Measurements from ENCODE around the gene S100A7. TPM values are rescaled to one million over a fixed set of nuclear protein-coding genes. Genes with fewer than 3 reads are reported as not detected.

S100A7 gene
- total and polyA plus RNA-seq, 9 donors, result 0.97 TPM; not detected in 8

DNA sequence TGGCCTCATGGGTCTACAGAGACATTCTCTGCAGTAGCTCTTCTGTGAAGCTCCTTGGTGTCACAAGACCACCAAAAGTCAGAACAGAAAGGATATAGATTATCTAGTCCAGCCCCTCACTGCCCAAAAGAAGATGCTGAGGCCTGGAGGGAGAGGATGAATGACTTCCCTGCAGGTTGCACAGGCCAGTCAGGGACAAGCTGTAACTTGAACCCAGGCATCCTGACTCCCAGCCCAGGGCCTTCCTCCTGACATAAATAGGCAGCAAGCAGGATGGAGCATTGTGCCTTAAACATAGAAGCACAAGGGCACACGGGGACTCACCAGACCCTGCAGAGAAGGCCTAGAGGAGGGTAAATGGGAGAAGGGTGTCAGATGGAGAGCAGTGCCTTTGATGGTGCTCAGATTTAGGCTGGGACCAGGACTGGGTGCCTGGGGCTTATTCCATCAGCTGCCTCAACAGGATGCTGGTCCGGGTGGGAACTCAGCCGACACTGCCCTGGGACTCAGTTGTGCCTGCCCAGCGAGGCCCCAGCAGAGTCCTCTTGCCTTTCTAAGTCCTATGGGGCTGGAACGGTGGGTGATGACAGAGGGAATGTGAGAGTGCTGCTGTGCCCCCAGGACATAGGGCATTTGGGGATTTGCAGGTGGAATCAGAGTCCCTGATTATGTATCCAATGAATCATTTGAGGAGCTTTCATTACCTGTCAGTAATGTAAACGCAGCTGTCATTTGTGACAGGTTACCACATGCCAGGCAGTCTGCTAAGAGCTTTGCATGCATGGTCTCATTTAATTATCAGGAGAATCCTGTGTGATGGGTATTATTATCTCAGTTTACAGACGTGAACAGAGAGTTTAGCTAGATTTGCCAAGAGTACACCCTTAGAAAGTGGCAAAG, 30.9 kb downstream of the S100A7 start:
- H3K4me3 ChIP-seq, result no peak overlapping the region
- no peak for DNase-seq
- no peaks in the 10 kb centered on the region for H3K36me3 ChIP-seq
- H3K4me1 ChIP-seq (ENCODE audit: insufficient read depth), result no peaks in the 10 kb centered on the region
- H3K9me3 ChIP-seq, result no peaks in the 10 kb centered on the region
- TF ChIP-seq, protein P1, sequence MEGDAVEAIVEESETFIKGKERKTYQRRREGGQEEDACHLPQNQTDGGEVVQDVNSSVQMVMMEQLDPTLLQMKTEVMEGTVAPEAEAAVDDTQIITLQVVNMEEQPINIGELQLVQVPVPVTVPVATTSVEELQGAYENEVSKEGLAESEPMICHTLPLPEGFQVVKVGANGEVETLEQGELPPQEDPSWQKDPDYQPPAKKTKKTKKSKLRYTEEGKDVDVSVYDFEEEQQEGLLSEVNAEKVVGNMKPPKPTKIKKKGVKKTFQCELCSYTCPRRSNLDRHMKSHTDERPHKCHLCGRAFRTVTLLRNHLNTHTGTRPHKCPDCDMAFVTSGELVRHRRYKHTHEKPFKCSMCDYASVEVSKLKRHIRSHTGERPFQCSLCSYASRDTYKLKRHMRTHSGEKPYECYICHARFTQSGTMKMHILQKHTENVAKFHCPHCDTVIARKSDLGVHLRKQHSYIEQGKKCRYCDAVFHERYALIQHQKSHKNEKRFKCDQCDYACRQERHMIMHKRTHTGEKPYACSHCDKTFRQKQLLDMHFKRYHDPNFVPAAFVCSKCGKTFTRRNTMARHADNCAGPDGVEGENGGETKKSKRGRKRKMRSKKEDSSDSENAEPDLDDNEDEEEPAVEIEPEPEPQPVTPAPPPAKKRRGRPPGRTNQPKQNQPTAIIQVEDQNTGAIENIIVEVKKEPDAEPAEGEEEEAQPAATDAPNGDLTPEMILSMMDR (IDR thresholded peaks at IDR 0.05), result no peak
- TF ChIP-seq POLR2A (IDR thresholded peaks at IDR 0.05), result no peak
- no peak for TF ChIP-seq EP300 (IDR thresholded peaks at IDR 0.05)
- WGBS, 3 donors, result 74 to 81% (median 77%) methylated on average over 7 of the region's 7 CpGs
- H3K27me3 ChIP-seq, result no peaks in the 10 kb centered on the region
- intact Hi-C loops (cut with DNase I), result no loop called here
- no peak overlapping the region for H3K27ac ChIP-seq

DNA sequence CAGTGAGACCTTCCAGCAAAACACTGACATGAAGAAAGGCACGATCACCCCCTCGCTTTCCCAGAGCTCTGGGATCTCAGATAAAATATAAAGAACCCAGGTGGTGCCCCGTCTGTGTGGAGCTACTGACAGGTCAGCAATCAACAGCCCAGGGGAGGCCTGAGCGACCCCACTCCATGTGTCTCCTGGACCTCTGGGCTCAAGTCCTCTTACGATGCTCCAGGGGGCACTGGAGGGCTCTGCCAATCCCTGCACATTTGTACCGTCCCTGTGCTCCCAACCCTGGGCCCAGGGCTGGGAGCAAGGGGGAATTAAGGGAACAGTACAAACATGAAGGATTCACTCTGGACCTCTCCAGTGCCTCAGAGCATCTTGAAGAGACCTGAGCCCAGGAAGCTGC, 31.7 kb downstream of the S100A7 start:
- Histone ChIP-seq H3K9me3 (no peaks in the 10 kb centered on the region), H3K36me3 (no peaks in the 10 kb centered on the region), H3K27ac (no peak overlapping the region), H3K4me1 (ENCODE audit: insufficient read depth) (no peaks in the 10 kb centered on the region), H3K4me3 (no peak overlapping the region), H3K27me3 (no peaks in the 10 kb centered on the region)
- WGBS, 3 donors, result 43 to 45% (median 44%) methylated on average over 6 of the region's 6 CpGs
- intact Hi-C loops (cut with DNase I), result no loop called here
- DNase-seq, result no peak
- TF ChIP-seq, protein P1 (IDR thresholded peaks at IDR 0.05), result no peak
- no peak for TF ChIP-seq POLR2A (IDR thresholded peaks at IDR 0.05)
- TF ChIP-seq EP300 (IDR thresholded peaks at IDR 0.05), result no peak

DNA sequence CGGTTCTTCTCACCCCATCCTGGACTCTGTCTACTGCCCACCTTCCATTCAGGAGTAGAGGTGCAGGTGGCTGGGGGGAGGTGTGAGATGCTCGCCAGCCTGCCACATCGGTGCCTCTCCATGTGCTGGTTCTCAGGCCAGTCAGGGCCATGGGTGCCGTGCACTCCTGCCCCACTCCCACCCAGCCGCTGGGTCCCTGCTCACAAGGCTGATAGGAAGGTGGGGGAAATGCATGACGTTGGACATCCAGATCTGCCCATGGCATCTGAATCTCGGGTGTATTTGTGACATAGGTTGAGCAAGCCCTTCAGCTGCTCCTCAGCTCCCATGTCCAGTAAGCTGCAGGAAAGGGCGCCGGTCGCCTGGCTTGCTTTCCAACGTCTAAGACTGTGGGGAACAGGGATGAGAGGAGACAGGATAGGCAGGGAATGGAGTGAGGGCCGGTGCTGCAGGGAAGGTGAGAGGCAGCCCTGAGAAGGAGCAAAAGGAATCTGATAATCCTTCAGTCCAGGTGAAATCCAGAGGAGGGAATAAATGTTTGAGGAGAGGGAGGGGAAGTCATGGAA, 32.3 kb downstream of the S100A7 start:
- WGBS, 3 donors, result 73 to 78% (median 76%) methylated on average over 12 of the region's 12 CpGs

DNA sequence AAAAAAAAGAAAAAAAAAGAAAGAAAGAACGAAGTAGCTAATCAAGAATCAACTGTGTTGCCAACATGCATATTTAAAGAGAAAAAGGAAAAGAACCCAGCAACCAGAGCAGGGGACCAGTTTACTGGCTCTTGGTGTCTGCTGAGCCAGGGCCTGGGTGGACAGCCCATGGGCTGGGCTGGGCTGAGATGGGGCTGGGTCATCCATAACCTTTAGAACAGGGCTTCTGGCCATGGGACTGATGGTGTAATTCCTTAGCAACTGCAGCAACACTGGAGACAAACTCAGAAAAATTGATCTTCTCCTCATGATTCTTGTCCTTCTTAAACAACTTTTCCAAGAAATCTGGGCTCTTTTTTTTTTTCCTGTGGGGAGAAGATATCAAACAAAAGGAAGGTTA, 33.6 kb downstream of the S100A7 start:
- no peak for DNase-seq
- H3K4me1 ChIP-seq (ENCODE audit: insufficient read depth), result no peaks in the 10 kb centered on the region
- no peaks in the 10 kb centered on the region for H3K36me3 ChIP-seq
- no peak overlapping the region for H3K4me3 ChIP-seq
- H3K9me3 ChIP-seq, result no peaks in the 10 kb centered on the region
- no peaks in the 10 kb centered on the region for H3K27me3 ChIP-seq
- no peak overlapping the region for H3K27ac ChIP-seq
- 16 to 19% (median 16%) methylated on average over 1 of the region's 1 CpG for WGBS, 3 donors
- TF ChIP-seq EP300 (IDR thresholded peaks at IDR 0.05) (no peak), POLR2A (IDR thresholded peaks at IDR 0.05) (no peak)
- TF ChIP-seq, protein P1 (IDR thresholded peaks at IDR 0.05), result no peak
- intact Hi-C loops (cut with DNase I), result no loop called here

More for the DNA sequence above, 32.3 kb downstream of the S100A7 start:
- TF ChIP-seq POLR2A (IDR thresholded peaks at IDR 0.05), result no peak
- TF ChIP-seq, protein P1 (IDR thresholded peaks at IDR 0.05), result no peak
- intact Hi-C loops (cut with DNase I), result no loop called here
- Histone ChIP-seq H3K4me3 (no peak overlapping the region), H3K36me3 (no peaks in the 10 kb centered on the region), H3K4me1 (ENCODE audit: insufficient read depth) (no peaks in the 10 kb centered on the region), H3K27me3 (no peaks in the 10 kb centered on the region), H3K27ac (no peak overlapping the region), H3K9me3 (no peaks in the 10 kb centered on the region)
- no peak for DNase-seq

Data from ovary (tissue), 9 donors.